Measurements from ENCODE around the gene TMEM258. TPM values are rescaled to one million over a fixed set of nuclear protein-coding genes. Genes with fewer than 3 reads are reported as not detected.

TMEM258 gene
- total RNA-seq, 1 experiment from 2014 or later, result 201 TPM

- no peaks in the 10 kb centered on the region for H3K79me2 ChIP-seq (ENCODE audit: insufficient read depth, low read length)
- peaks cover 2% of the 10 kb centered on the region; the same call in 1 of the 2 replicates for H3K4me1 ChIP-seq (ENCODE audit: insufficient read depth, low read length)
- no peak overlapping the region for H4K91ac ChIP-seq (ENCODE audit: insufficient read length, low read depth, low read length)
- H3K4me3 Mint-ChIP-seq, result no peak overlapping the region; a peak in 1 of 5 replicates
- no peak overlapping the region for H3K56ac ChIP-seq (ENCODE audit: insufficient read length, low read depth, low read length)
- no peak overlapping the region for H4K8ac ChIP-seq (replicated peaks; ENCODE audit: insufficient read length, low read depth, low read length)
- H3K23ac ChIP-seq (ENCODE audit: insufficient read length, low read depth, low read length), result no peak overlapping the region
- no peak overlapping the region for H2BK120ac ChIP-seq (ENCODE audit: low read depth, low read length, poor library complexity, severe bottlenecking)
- H4K5ac ChIP-seq (ENCODE audit: insufficient read length, low read depth, low read length), result no peak overlapping the region
- H3K27ac Mint-ChIP-seq, result peak overlapping the region in 1 of 3 experiments; percentile 87; a peak in 2 of 7 replicates
- no peak overlapping the region for H3K18ac ChIP-seq (ENCODE audit: insufficient read length, low read depth, low read length)
- no peak for DNase-seq
- H2BK15ac ChIP-seq (ENCODE audit: low read depth, low read length), result no peak overlapping the region
- H2BK5ac ChIP-seq (ENCODE audit: insufficient read length, low read length), result no peak overlapping the region
- no CpG with 5 or more reads among the region's 15 CpGs for WGBS (ENCODE audit: extremely low coverage, insufficient read length, low lambda C conversion rate)
- H2AK5ac ChIP-seq (ENCODE audit: insufficient read length, low read length), result no peak overlapping the region
- H4K20me1 ChIP-seq (ENCODE audit: control insufficient read depth, insufficient read depth, insufficient read length), result no peaks in the 10 kb centered on the region
- H3K9ac ChIP-seq (ENCODE audit: extremely low read depth, insufficient read length, low read length), result no peak overlapping the region
- no peak overlapping the region for H2AFZ ChIP-seq (ENCODE audit: low read length)
- H3K14ac ChIP-seq (ENCODE audit: insufficient read depth, low read length), result no peak overlapping the region; the same call in 1 of the 2 replicates
- peaks cover 9% of the 10 kb centered on the region for H3K27me3 Mint-ChIP-seq (ENCODE audit: low read depth)
- no peak overlapping the region for H2BK12ac ChIP-seq (ENCODE audit: insufficient read length, low read depth, low read length)
- no peak overlapping the region for H3K4me2 ChIP-seq (ENCODE audit: insufficient read depth, insufficient read length, low read length)
- H3K23me2 ChIP-seq (ENCODE audit: insufficient read length, low read depth, low read length, poor library complexity, severe bottlenecking), result no peaks in the 10 kb centered on the region
- no peaks in the 10 kb centered on the region for H3K27me3 ChIP-seq (ENCODE audit: insufficient read depth, low read length)
- H3K9me3 ChIP-seq (ENCODE audit: control insufficient read depth, low read depth, low read length), result no peaks in the 10 kb centered on the region
- H3T11ph ChIP-seq (ENCODE audit: low read length), result no peak overlapping the region
- no peak for TF ChIP-seq CTCF (conservative IDR thresholded peaks at IDR 0.05)
- peaks cover 23 to 40% of the 10 kb centered on the region in 2 experiments for H3K4me1 Mint-ChIP-seq
- no peak overlapping the region for H3K4ac ChIP-seq (ENCODE audit: low read depth, low read length)
- no peak overlapping the region for H3K27ac ChIP-seq (ENCODE audit: insufficient read length, low read depth, low read length)
- H3K36me3 Mint-ChIP-seq (ENCODE audit: insufficient read depth in 1 of 3, low read depth in 3 of 3), result peaks cover 5 to 12% (median 5%) of the 10 kb centered on the region in 3 experiments; a peak in 5 of 7 replicates
- no peaks in the 10 kb centered on the region for H3K79me1 ChIP-seq (ENCODE audit: insufficient read depth, low read depth, low read length, poor library complexity, severe bottlenecking)
- no peak overlapping the region for H2BK20ac ChIP-seq (ENCODE audit: low read depth, low read length, poor library complexity, severe bottlenecking)
- no peaks in the 10 kb centered on the region; a peak in 2 of 5 replicates for H3K9me3 Mint-ChIP-seq
Observed at GRCh38 chr11:61745781-61746441, 46.5 kb downstream of the TMEM258 start.
